Measurements from ENCODE around the gene TGFBR1.

DNA sequence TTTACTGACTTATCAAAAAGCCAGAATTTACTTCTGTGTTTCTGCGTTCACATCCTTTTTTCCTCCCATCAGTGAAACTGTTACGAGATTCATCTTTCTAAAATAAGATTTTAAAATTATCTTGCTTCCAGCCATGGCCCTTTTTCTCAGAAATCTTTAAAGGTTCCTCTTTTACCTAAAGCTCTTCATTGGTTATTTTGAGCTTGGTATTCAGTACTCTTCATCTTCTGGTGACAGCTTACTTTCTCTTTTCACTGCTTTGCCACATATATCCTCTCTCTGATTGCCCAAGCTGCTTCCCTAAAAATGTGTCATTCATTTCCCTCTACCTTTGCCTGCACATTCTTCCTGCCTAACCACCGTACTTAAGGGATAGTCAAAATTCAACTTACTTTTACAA lies 32.3 kb downstream of the TGFBR1 start:
- TF ChIP-seq POLR2A (IDR thresholded peaks at IDR 0.05) = no peak
- TF ChIP-seq, protein P1, sequence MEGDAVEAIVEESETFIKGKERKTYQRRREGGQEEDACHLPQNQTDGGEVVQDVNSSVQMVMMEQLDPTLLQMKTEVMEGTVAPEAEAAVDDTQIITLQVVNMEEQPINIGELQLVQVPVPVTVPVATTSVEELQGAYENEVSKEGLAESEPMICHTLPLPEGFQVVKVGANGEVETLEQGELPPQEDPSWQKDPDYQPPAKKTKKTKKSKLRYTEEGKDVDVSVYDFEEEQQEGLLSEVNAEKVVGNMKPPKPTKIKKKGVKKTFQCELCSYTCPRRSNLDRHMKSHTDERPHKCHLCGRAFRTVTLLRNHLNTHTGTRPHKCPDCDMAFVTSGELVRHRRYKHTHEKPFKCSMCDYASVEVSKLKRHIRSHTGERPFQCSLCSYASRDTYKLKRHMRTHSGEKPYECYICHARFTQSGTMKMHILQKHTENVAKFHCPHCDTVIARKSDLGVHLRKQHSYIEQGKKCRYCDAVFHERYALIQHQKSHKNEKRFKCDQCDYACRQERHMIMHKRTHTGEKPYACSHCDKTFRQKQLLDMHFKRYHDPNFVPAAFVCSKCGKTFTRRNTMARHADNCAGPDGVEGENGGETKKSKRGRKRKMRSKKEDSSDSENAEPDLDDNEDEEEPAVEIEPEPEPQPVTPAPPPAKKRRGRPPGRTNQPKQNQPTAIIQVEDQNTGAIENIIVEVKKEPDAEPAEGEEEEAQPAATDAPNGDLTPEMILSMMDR (IDR thresholded peaks at IDR 0.05) = no peak
